Activated T-cell treated with anti-CD3 and anti-CD28 coated beads for 1 hour (primary cell): ENCODE measurements around the gene OR52E6.

ENCODE experiments used
- DNase-seq: peaks from one replicate; pipeline ENCODE4 v3.0.0-alpha.2; 2020; ENCODE audit warnings: low read depth

Gene OR52E6

GRCh38 chr11:5796541-5796940 is 45.2 kb downstream of the OR52E6 start:
- no peak for DNase-seq

- DNase-seq, result no peak
These were observed 50.5 kb downstream of the OR52E6 start, which contains the start of gene OR52N1 for GRCh38 chr11:5791165-5791564. TSS of gene OR52N1 (minus strand) at chr11:5791265. CDS start at chr11:5788816, 2,449 bp downstream.
